Left lung (tissue), 10 donors: Measurements from ENCODE around the gene WBP2. TPM values are rescaled to one million over a fixed set of nuclear protein-coding genes. Genes with fewer than 3 reads are reported as not detected.
"Not testable (repeated sequence)": the region's sequence is repeated elsewhere in the genome, so short reads cannot be mapped to it uniquely, and the experiment has no call there.

Experiments used
- ATAC-seq: fragments of 200-7000 bp; cut with Tn5 transposase; one replicate; pipeline ENCODE4 v1.9.1; 2020; ENCODE audit warnings: moderate library complexity
- DNase-seq, 4 donors: peaks; one replicate each; pipeline ENCODE4 v3.0.0-alpha.2; 2013 to 2020
- H3K27ac ChIP-seq, 2 donors: fragments of 200-600 bp; sonication (generic) in 1 of 2; one replicate each; pipeline versions ENCODE4 v1.5.0 to v1.8.0; 2020 to 2021
- H3K27me3 ChIP-seq, 2 donors: fragments of 200-600 bp; sonication (generic) in 1 of 2; one replicate each; pipeline versions ENCODE4 v1.5.0 to v1.8.0; 2020 to 2021
- H3K36me3 ChIP-seq, 2 donors: fragments of 200-600 bp; sonication (generic) in 1 of 2; one replicate each; pipeline versions ENCODE4 v1.5.0 to v1.8.0; 2020 to 2021
- H3K4me1 ChIP-seq, 2 donors: fragments of 200-600 bp; one replicate each; pipeline ENCODE4 v1.8.0; 2021
- H3K4me3 ChIP-seq, 2 donors: fragments of 200-600 bp; sonication (generic) in 1 of 2; one replicate each; pipeline versions ENCODE4 v1.5.0 to v1.8.0; 2020 to 2021; ENCODE audit warnings: mild to moderate bottlenecking in 1 of 2
- H3K9me3 ChIP-seq, 2 donors: fragments of 200-600 bp; sonication (generic) in 1 of 2; one replicate each; pipeline versions ENCODE4 v1.5.0 to v1.8.0; 2020 to 2021
- CTCF ChIP-seq, 2 donors: fragments of 200-600 bp; sonication (generic) in 1 of 2; IDR thresholded peaks; one replicate each; pipeline versions ENCODE4 v1.5.0 to v1.8.0; 2021; ENCODE audit warnings: antibody characterized with exemption in 2 of 2
- intact Hi-C, 2 donors: fragments of 100-400 bp; cut with DNase I; formaldehyde crosslinking; loops; one replicate each; pipeline versions ENCODE4 v1.11.2 to v1.14.2; 2022
- polyA plus RNA-seq, 6 donors: library from polyadenylated mRNA; unstranded; fragments of 120-200 nt; gene quantifications; one replicate each; pipeline ENCODE4 v1.2.1, GENCODE V29; 2013; ENCODE audit not compliant: insufficient read length in 6 of 6
- total RNA-seq, 2 donors: library from RNA; stranded (reverse); fragmentation: NEBNext Ultra II Directional; extraction: Animal tissue kit (Norgen Biotek cat#: 25700); gene quantifications; one replicate each; pipeline ENCODE4 v1.2.1, GENCODE V29; 2021
- donor health status: DM: no; HTN: yes; CAD: no.
- donor health status: DM: no; HTN: no; CAD: no.

WBP2 gene
- total and polyA plus RNA-seq, 8 donors: 64.1 to 132 (median 75.6) TPM

DNA sequence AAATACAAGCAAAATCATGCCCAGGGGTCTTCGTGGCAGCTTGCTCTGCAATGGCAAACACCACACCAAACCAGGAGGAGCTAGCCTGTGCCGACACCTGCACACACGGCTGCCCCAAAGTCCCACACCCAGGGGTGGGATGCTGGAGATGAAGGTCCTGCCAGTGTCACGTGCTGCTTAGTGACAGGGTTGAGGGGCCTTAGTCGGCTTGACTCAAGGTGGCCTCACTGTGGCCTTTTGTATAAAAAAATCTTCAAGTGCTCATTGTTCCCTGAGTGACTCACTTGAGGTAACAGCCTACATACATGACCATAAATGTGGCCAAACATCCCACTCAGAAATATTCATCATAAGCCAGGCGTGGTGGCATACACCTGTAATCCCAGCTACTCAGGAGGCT, 34.3 kb upstream of the WBP2 start:
- Histone ChIP-seq H3K9me3 (no peaks in the 10 kb centered on the region), H3K27me3 (no peaks in the 10 kb centered on the region), H3K4me3 (no peak overlapping the region), H3K27ac (no peak overlapping the region), H3K36me3 (peaks cover 0 to 46% of the 10 kb centered on the region in 2 donors), H3K4me1 (peaks cover 0 to 7% of the 10 kb centered on the region in 2 donors)
- no peak for TF ChIP-seq CTCF (IDR thresholded peaks at IDR 0.05)
- intact Hi-C loops: no loop called here
- no peak for DNase-seq
- ATAC-seq: no peak

- ATAC-seq: no peak
- Histone ChIP-seq H3K4me1 (peaks cover 0 to 2% of the 10 kb centered on the region in 2 donors), H3K27me3 (no peaks in the 10 kb centered on the region), H3K9me3 (no peaks in the 10 kb centered on the region), H3K36me3 (peaks cover 0 to 46% of the 10 kb centered on the region in 2 donors), H3K27ac (no peak overlapping the region), H3K4me3 (no peak overlapping the region)
- DNase-seq: no peak
- TF ChIP-seq CTCF (IDR thresholded peaks at IDR 0.05): no peak
- intact Hi-C loops: no loop called here
These were observed 33.3 kb upstream of the WBP2 start for GRCh38 chr17:75888484-75888883.

DNA sequence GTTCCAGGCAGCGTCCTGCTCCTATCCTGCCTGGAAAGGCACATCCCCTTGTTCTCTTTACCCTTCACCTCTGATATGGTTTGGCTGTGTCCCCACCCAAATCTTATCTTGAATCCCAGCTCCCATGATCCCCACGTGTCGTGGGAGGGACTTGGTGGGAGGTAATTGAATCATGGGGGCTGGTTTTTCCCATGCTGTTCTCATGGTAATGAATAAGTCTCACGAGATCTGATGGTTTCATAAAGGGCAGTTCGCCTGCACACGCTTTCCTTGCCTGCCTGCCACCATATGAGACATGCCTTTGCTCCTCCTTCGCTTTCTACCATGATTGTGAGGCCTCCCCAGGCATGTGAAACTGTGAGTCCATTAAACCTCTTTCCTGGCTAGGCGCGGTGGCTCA, 30.7 kb upstream of the WBP2 start:
- intact Hi-C loops, H3K9me3 ChIP-seq, H3K4me1 ChIP-seq, H3K27ac ChIP-seq, H3K4me3 ChIP-seq, DNase-seq, H3K27me3 ChIP-seq, ATAC-seq: not testable (repeated sequence)
- H3K36me3 ChIP-seq: peaks cover 0 to 22% of the 10 kb centered on the region in 2 donors

DNA sequence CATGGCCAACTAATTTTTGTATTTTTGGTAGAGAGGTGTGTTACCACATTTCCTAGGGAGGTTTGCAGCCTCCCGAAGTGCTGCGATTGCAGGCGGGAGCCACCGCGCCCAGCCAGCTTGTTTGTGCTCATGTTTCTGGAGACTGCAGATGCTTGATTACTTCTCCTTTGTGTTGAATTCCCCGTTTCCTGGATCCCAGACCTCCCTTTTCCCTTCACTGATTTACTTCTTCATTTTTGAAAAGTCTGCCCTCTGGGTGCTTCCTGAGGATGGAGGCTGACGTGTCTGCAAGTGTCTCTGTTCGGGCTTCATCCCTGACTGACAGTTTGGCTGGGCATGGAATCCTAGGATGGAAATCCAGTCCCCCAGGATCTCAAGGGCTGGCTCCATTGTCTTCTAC, 30.3 kb upstream of the WBP2 start:
- no peak overlapping the region for H3K4me3 ChIP-seq
- no peaks in the 10 kb centered on the region for H3K27me3 ChIP-seq
- H3K9me3 ChIP-seq: no peaks in the 10 kb centered on the region
- intact Hi-C loops: no loop called here
- DNase-seq (no peak), ATAC-seq (no peak)
- H3K4me1 ChIP-seq: no peaks in the 10 kb centered on the region
- TF ChIP-seq CTCF (IDR thresholded peaks at IDR 0.05): no peak
- peaks cover 0 to 18% of the 10 kb centered on the region in 2 donors for H3K36me3 ChIP-seq
- H3K27ac ChIP-seq: no peak overlapping the region

DNA sequence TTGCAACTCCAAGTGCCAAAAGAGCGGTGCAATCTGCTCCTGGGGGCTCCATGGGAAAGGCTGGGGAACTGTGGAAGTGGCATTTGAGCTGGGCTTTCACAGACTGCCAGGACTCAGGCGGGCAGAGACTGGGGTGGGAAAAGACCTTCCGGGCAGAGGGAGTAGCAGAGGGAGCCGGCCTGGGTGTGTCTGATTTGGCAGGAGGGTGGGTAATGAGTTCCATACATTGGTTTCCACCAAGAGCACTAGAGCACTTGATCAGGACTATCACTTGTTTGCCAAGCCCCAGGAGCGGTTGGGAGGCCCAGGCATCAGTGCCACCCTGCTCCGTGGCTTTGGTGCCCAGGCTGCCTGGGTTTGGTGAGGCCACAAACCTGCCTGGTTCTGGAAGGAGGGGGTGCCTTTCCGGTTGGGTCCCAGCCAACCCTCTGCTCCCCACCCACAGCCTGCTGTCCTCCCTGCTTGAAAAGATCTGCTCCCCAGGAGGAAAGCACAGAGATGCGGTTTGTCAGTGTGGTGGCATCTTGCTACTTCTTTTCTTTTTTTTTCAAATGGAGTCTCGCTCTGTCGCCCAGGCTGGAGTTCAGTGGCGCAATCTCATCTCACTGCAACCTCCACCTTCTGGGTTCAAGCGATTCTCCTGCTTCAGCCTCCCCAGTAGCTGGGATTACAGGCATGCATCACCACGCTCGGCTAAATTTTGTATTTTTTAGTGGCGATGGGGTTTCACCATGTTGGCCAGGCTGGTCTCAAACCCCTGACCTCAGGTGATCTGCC, 26.7 kb upstream of the WBP2 start:
- Histone ChIP-seq H3K27ac (no peak overlapping the region), H3K27me3 (peaks cover 0 to 25% of the 10 kb centered on the region in 2 donors), H3K9me3 (no peaks in the 10 kb centered on the region), H3K36me3 (no peaks in the 10 kb centered on the region), H3K4me1 (peaks cover 2 to 26% of the 10 kb centered on the region in 2 donors), H3K4me3 (no peak overlapping the region)
- intact Hi-C loops: no loop called here
- no peak for DNase-seq
- no peak for ATAC-seq
- TF ChIP-seq CTCF (IDR thresholded peaks at IDR 0.05): no peak

DNA sequence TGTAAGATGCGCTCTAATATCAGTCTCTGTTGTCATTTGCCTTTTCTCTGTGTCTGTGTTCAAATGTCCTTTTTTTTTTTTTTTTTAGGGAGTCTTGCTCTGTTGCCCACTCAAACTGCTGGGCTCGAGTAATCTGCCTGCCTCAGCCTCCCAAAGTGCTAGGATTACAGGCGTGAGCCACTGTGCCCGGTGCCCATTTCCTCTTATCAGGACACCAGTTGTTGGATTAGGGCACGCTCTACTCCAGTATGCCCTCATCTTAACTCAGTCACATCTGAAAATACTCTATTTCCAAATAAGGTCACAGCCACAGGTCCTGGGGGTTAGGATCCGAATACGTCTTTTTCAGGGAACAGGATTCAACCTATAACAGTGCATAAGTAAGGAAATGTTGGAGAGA, 25.1 kb upstream of the WBP2 start:
- Histone ChIP-seq H3K4me3 (no peak overlapping the region), H3K27ac (no peak overlapping the region), H3K27me3 (peaks cover 0 to 39% of the 10 kb centered on the region in 2 donors), H3K9me3 (no peaks in the 10 kb centered on the region), H3K4me1 (peaks cover 18 to 42% of the 10 kb centered on the region in 2 donors), H3K36me3 (peaks cover 0 to 7% of the 10 kb centered on the region in 2 donors)
- no peak for TF ChIP-seq CTCF (IDR thresholded peaks at IDR 0.05)
- intact Hi-C loops: no loop called here
- DNase-seq: no peak
- ATAC-seq: no peak
